ENCODE data around the gene RUBCNL.

- TF ChIP-seq CTCF (conservative IDR thresholded peaks at IDR 0.05) (no peak), EZH2 (IDR thresholded peaks at IDR 0.05; ENCODE audit: low read depth) (no peak)
Measured at GRCh38 chr13:46389457-46390451, 2.7 kb upstream of the RUBCNL start.
